ENCODE data around the gene RAB42. TPM values are rescaled to one million over a fixed set of nuclear protein-coding genes. Genes with fewer than 3 reads are reported as not detected.
"Not testable (repeated sequence)": the region's sequence is repeated elsewhere in the genome, so short reads cannot be mapped to it uniquely, and the experiment has no call there.

Gene RAB42
- total RNA-seq, 1 donor from 2014 or later, result 2.1 TPM

DNA sequence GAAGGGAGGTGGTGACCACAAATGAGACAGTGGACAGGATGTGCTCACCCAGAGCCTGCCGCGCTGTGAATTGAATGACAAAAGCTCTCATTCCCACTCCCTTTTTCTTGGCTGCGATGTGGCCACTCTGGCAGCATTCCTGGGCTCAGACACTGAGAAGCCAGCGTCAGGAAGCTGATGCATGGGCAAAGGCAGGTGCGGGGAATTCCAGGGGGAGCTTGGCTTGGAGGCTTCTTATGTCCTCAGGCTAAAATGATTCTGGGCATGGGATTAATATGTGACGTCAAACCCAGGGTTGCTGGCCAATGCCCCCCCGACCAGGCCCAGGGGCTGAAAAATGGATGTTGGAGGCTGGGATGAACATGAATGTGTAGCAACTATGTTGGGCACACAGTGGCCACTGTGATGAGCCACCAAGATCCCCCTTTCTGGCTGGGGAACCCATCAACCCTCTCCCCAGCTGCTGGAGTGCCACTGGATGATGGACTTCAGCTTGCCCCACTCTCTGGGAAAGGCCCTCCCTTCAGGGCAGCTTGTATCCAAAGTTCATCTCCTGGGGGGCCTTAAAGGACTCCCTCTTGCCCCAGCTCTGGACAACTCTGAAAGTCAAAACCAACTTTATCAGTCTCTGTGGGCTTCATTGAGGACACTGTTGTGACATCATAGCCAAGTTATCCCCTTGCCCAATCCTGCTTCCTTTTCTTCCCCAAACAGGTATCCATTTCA lies 2.8 kb downstream of the RAB42 start:
- not testable (repeated sequence) for H3K27me3 Mint-ChIP-seq (ENCODE audit: low read depth, unreplicated experiment); H3K4me3 ChIP-seq (ENCODE audit: insufficient read depth, low read depth, low read length); H3K4me2 ChIP-seq (ENCODE audit: low read length); FAIRE-seq; H3K4me3 Mint-ChIP-seq (ENCODE audit: unreplicated experiment); H3K9ac ChIP-seq (ENCODE audit: low read length); H3K4me1 Mint-ChIP-seq (ENCODE audit: low read depth, unreplicated experiment); H3K9me3 Mint-ChIP-seq (ENCODE audit: unreplicated experiment); H2AFZ ChIP-seq (ENCODE audit: low read depth, low read length); H3K36me3 Mint-ChIP-seq (ENCODE audit: low read depth, unreplicated experiment); H3K27me3 ChIP-seq (ENCODE audit: insufficient read depth, low read length); H3K79me2 ChIP-seq (ENCODE audit: insufficient read depth, low read length); H3K9me3 ChIP-seq (ENCODE audit: insufficient read depth, low read depth, low read length); H3K27ac Mint-ChIP-seq (ENCODE audit: unreplicated experiment); H4K20me1 ChIP-seq (ENCODE audit: insufficient read depth, low read length); H3K36me3 ChIP-seq (ENCODE audit: insufficient read depth, low read length)
- H3K4me1 ChIP-seq (ENCODE audit: insufficient read depth, low read length), result peaks cover 13% of the 10 kb centered on the region
- DNase-seq (ENCODE audit: low read depth), result peak; percentile 76
- H3K27ac ChIP-seq (ENCODE audit: low read depth, low read length), result peak overlapping the region; percentile 52

DNA sequence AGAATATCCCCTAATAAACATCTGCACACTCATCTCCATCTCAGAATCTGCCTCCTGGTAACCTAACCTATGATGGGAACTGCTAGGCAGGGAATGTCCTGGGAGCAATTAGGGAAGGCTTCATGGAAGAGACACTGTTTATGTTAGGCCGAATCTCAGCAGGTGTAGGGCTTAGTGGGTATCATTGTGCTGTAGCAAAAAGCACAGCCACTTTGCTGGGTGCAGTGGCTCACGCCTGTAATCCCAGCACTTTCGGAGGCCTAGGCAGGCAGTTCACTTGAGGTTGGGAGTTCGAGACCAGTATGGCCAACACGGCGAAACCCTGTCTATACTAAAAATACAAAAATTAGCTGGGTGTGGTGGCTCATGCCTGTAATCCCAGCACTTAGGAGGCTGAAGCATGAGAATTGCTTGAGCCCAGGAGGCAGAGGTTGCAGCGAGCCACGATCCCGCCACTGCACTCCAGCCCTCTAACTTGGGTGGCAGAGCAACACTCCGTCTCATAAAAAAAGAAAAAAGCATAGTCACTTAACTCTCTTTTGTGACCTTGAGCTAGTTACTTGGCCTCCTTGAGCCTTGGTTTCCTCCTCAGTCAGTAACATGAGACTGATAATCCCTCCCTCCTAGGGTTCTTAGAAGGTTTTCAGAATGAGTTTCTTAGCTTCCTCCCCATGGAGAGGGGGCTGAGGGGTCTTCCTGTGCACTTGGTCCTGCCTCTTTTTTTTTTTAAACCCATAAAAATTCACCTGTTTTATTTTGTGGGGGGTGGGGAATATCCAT lies 3.5 kb downstream of the RAB42 start:
- no peak overlapping the region for H3K27ac Mint-ChIP-seq (ENCODE audit: unreplicated experiment)
- H3K4me1 Mint-ChIP-seq (ENCODE audit: low read depth, unreplicated experiment), result peaks cover 4% of the 10 kb centered on the region
- no peak overlapping the region for H3K4me3 Mint-ChIP-seq (ENCODE audit: unreplicated experiment)

DNA sequence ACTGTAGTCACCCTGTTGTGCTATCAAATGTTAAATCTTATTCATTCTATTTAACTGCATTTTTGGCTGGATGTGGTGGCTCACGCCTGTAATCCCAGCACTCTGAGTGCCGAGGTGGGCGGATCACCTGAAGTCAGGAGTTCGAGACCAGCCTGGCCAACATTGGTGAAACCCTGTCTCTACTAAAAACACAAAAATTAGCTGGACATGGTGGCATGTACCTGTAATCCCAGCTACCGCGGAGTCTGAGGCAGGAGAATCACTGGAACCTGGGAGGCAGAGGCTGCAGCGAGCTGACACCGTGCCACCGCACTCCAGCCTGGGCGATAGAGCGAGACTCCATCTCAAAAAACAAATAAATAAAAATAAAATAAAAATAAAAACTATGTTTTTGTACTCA lies 4.2 kb downstream of the RAB42 start:
- H3K9me3 ChIP-seq (ENCODE audit: insufficient read depth, low read depth, low read length); H3K27ac Mint-ChIP-seq (ENCODE audit: unreplicated experiment); H2AFZ ChIP-seq (ENCODE audit: low read depth, low read length); H3K27me3 Mint-ChIP-seq (ENCODE audit: low read depth, unreplicated experiment); H3K4me3 Mint-ChIP-seq (ENCODE audit: unreplicated experiment); H3K36me3 ChIP-seq (ENCODE audit: insufficient read depth, low read length); H3K4me3 ChIP-seq (ENCODE audit: insufficient read depth, low read depth, low read length); H3K79me2 ChIP-seq (ENCODE audit: insufficient read depth, low read length); DNase-seq (ENCODE audit: low read depth); FAIRE-seq; H3K9me3 Mint-ChIP-seq (ENCODE audit: unreplicated experiment); H3K9ac ChIP-seq (ENCODE audit: low read length); H3K36me3 Mint-ChIP-seq (ENCODE audit: low read depth, unreplicated experiment); H3K27ac ChIP-seq (ENCODE audit: low read depth, low read length); H3K4me1 Mint-ChIP-seq (ENCODE audit: low read depth, unreplicated experiment); H3K27me3 ChIP-seq (ENCODE audit: insufficient read depth, low read length); H3K4me2 ChIP-seq (ENCODE audit: low read length); H4K20me1 ChIP-seq (ENCODE audit: insufficient read depth, low read length): not testable (repeated sequence)
- peaks cover 13% of the 10 kb centered on the region for H3K4me1 ChIP-seq (ENCODE audit: insufficient read depth, low read length)

More for the DNA sequence above, 3.5 kb downstream of the RAB42 start:
- H3K9me3 Mint-ChIP-seq (ENCODE audit: unreplicated experiment), result no peaks in the 10 kb centered on the region
- Histone ChIP-seq H2AFZ (ENCODE audit: low read depth, low read length) (no peak overlapping the region), H3K79me2 (ENCODE audit: insufficient read depth, low read length) (no peaks in the 10 kb centered on the region), H3K9ac (ENCODE audit: low read length) (no peak overlapping the region), H3K4me3 (ENCODE audit: insufficient read depth, low read depth, low read length) (no peak overlapping the region), H4K20me1 (ENCODE audit: insufficient read depth, low read length) (no peaks in the 10 kb centered on the region), H3K4me1 (ENCODE audit: insufficient read depth, low read length) (peaks cover 13% of the 10 kb centered on the region), H3K27me3 (ENCODE audit: insufficient read depth, low read length) (no peaks in the 10 kb centered on the region), H3K4me2 (ENCODE audit: low read length) (no peak overlapping the region), H3K9me3 (ENCODE audit: insufficient read depth, low read depth, low read length) (no peaks in the 10 kb centered on the region), H3K27ac (ENCODE audit: low read depth, low read length) (peak overlapping the region; percentile 52), H3K36me3 (ENCODE audit: insufficient read depth, low read length) (no peaks in the 10 kb centered on the region)
- DNase-seq (ENCODE audit: low read depth), result no peak
- H3K36me3 Mint-ChIP-seq (ENCODE audit: low read depth, unreplicated experiment), result peaks cover 2% of the 10 kb centered on the region
- no peak for FAIRE-seq
- TF ChIP-seq EZH2 (IDR thresholded peaks at IDR 0.05; ENCODE audit: insufficient read depth, low read length), result no peak
- TF ChIP-seq, protein P1, sequence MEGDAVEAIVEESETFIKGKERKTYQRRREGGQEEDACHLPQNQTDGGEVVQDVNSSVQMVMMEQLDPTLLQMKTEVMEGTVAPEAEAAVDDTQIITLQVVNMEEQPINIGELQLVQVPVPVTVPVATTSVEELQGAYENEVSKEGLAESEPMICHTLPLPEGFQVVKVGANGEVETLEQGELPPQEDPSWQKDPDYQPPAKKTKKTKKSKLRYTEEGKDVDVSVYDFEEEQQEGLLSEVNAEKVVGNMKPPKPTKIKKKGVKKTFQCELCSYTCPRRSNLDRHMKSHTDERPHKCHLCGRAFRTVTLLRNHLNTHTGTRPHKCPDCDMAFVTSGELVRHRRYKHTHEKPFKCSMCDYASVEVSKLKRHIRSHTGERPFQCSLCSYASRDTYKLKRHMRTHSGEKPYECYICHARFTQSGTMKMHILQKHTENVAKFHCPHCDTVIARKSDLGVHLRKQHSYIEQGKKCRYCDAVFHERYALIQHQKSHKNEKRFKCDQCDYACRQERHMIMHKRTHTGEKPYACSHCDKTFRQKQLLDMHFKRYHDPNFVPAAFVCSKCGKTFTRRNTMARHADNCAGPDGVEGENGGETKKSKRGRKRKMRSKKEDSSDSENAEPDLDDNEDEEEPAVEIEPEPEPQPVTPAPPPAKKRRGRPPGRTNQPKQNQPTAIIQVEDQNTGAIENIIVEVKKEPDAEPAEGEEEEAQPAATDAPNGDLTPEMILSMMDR (IDR thresholded peaks at IDR 0.05; ENCODE audit: insufficient read depth, low read depth, low read length), result no peak
- peaks cover 2% of the 10 kb centered on the region for H3K27me3 Mint-ChIP-seq (ENCODE audit: low read depth, unreplicated experiment)

Measured in astrocyte (in vitro differentiated cells and primary cell).